ENCODE measurements around the gene MAZ. TPM values are rescaled to one million over a fixed set of nuclear protein-coding genes. Genes with fewer than 3 reads are reported as not detected.

MAZ gene
- total RNA-seq, 1 experiment from 2014 or later, result 256 TPM

GRCh38 chr16:29816694-29817441 is 10.5 kb downstream of the MAZ start:
- Histone ChIP-seq H3K27me3 (ENCODE audit: insufficient read depth, low read length) (no peaks in the 10 kb centered on the region), H3K27ac (ENCODE audit: low read depth, low read length) (peak overlapping the region; percentile 98), H3K36me3 (ENCODE audit: control insufficient read depth in 1 of 2, insufficient read depth in 2 of 2, low read length in 2 of 2) (peaks cover 0 to 8% of the 10 kb centered on the region in 2 experiments; a peak in 2 of 4 replicates), H3K9ac (ENCODE audit: low read length) (peak overlapping the region; percentile 97), H3K4me1 (ENCODE audit: control insufficient read depth in 1 of 2, insufficient read depth in 2 of 2, low read length in 2 of 2) (peaks cover 37 to 78% of the 10 kb centered on the region in 2 experiments), H3K9me2 (ENCODE audit: insufficient read depth) (no peaks in the 10 kb centered on the region), H4K20me1 (ENCODE audit: insufficient read depth) (no peaks in the 10 kb centered on the region; the same call in 1 of the 2 replicates), H3K9me3 (ENCODE audit: control insufficient read depth in 1 of 2, insufficient read depth in 1 of 2, low read depth in 1 of 2, low read length in 2 of 2) (no peaks in the 10 kb centered on the region), H3K79me2 (ENCODE audit: insufficient read depth, low read length) (peaks cover 49% of the 10 kb centered on the region), H3K4me2 (ENCODE audit: low read length) (peak overlapping the region; percentile 78), H2AFZ (ENCODE audit: low read depth, low read length, poor library complexity, severe bottlenecking) (no peak overlapping the region), H3K4me3 (replicated peaks in 1 of 2; ENCODE audit: low read depth in 1 of 2, low read length in 2 of 2) (peak overlapping the region; percentile 87 to 98)
- ATAC-seq, result peak; percentile 51
- TSS peak; percentile 41 for BruUV-seq (replicated peaks)
- intact Hi-C loops (cut with micrococcal nuclease), result loop anchor here (2.0 to 5.0 kb wide), 2 partner anchors 45 to 116 kb away; partner anchors contain the start of gene CDIPT
- ChIA-PET POLR2A (interaction anchor here (0.5 to 2.2 kb wide), 7 partner anchors 9 to 204 kb away, joined by 3 to 20 read pairs (median 4); partner anchors contain the start of genes ASPHD1, KIF22 and SEZ6L2), CTCF (interaction anchor here (0.7 to 2.1 kb wide), 10 partner anchors 8 to 215 kb away, joined by 3 to 33 read pairs (median 4); partner anchors contain the start of genes CDIPT and MAZ), RAD21 (ENCODE audit: low non-redundant PET in 1 of 2, low total read pairs in 2 of 2, uncharacterized antibody in 2 of 2, unreplicated experiment in 2 of 2) (interaction anchor here in 1 of 2 experiments (0.9 to 1.2 kb wide), 3 partner anchors 9 to 32 kb away, joined by 3 to 9 read pairs (median 5); partner anchors contain the start of gene MAZ)
- peak; percentile 68 for TF ChIP-seq POLR2AphosphoS5 (IDR thresholded peaks at IDR 0.05; ENCODE audit: low read depth, low read length)
- no peak for TF ChIP-seq ZBTB33 (IDR thresholded peaks at IDR 0.05; ENCODE audit: extremely low read depth, insufficient replicate concordance, low read length)
- TF ChIP-seq POLR2A (IDR thresholded peaks at IDR 0.05; ENCODE audit: borderline replicate concordance, extremely low read depth, insufficient read depth, insufficient read length), result peak; percentile 8
- no peak for TF ChIP-seq SRF (IDR thresholded peaks at IDR 0.05; ENCODE audit: low read depth)
- TF ChIP-seq CEBPB (IDR thresholded peaks at IDR 0.05; ENCODE audit: low read depth), result no peak
- peak; percentile 23 for TF ChIP-seq YY1 (IDR thresholded peaks at IDR 0.05; ENCODE audit: extremely low read depth, insufficient replicate concordance, low read depth, low read length)
- peak in 2 of 3 experiments; percentile 8 to 12; a peak in 1 of 6 replicates for TF ChIP-seq CTCF (IDR thresholded peaks at IDR 0.05 in 2 of 3, conservative IDR thresholded peaks at IDR 0.05 in 1 of 3; ENCODE audit: borderline replicate concordance in 1 of 3, insufficient read depth in 1 of 3, low read depth in 2 of 3, low read length in 2 of 3)
- 0 out of 2 replicates have a peak, but pooled peaks have one; percentile 47 for TF ChIP-seq ZFX (IDR thresholded peaks at IDR 0.05)
- no peak for TF ChIP-seq SIN3A (IDR thresholded peaks at IDR 0.05; ENCODE audit: low read depth)
- no peak for DNase-seq (ENCODE audit: low read depth, low spot score)
